IMR-90 (cell line): ENCODE measurements around the gene AGO1. TPM values are rescaled to one million over a fixed set of nuclear protein-coding genes. Genes with fewer than 3 reads are reported as not detected.

Source experiments
- ATAC-seq: fragments of 200-7000 bp; cut with Tn5 transposase; 2 replicates; pipeline ENCODE4 v1.9.1; 2020; ENCODE audit warnings: low read depth, mild to moderate bottlenecking, moderate library complexity
- BruUV-seq: library from RNA; stranded (reverse); fragments of 400-500 nt; replicated peaks from 2 replicates; lab custom pipeline; 2021; lab: Mats Ljungman, UMichigan
- CTCF ChIA-PET: fragments of 300-600 bp; formaldehyde crosslinking; extraction: SDS; loops from one replicate; lab custom pipeline; 2021; ENCODE audit warnings: antibody characterized with exemption; lab: Yijun Ruan, JAX
- POLR2A ChIA-PET: fragments of 300-600 bp; sonication (Branson Sonifier 250); formaldehyde crosslinking; loops from one replicate; lab custom pipeline; 2022; ENCODE audit warnings: antibody characterized with exemption; ENCODE audit not compliant: unreplicated experiment; lab: Charles Lee
- DNase-seq: peaks from one replicate; pipeline ENCODE4 v3.0.0; 2013
- H2AFZ ChIP-seq: replicated peaks from 2 replicates; pipeline ENCODE3; 2013; ENCODE audit warnings: low read length, mild to moderate bottlenecking; ENCODE audit not compliant: poor library complexity
- H2AK5ac ChIP-seq: 2 replicates; pipeline ENCODE4 v1.6.1; 2013; ENCODE audit warnings: low read depth, low read length, inconsistent platforms
- H2AK9ac ChIP-seq: replicated peaks from 2 replicates; pipeline ENCODE3; 2013; ENCODE audit warnings: mild to moderate bottlenecking, low read depth, low read length, moderate library complexity; ENCODE audit not compliant: poor library complexity
- H2BK120ac ChIP-seq: 2 replicates; pipeline ENCODE4 v1.6.1; 2013; ENCODE audit warnings: low read depth, low read length, inconsistent platforms
- H2BK15ac ChIP-seq: 3 replicates; pipeline ENCODE4 v1.6.1; 2013; ENCODE audit warnings: low read depth, low read length, inconsistent platforms
- H2BK20ac ChIP-seq: 2 replicates; pipeline ENCODE4 v1.6.1; 2013; ENCODE audit warnings: low read depth, mild to moderate bottlenecking, inconsistent platforms, low read length, moderate library complexity
- H2BK5ac ChIP-seq: 2 replicates; pipeline ENCODE4 v1.6.1; 2013; ENCODE audit warnings: mild to moderate bottlenecking, low read depth, low read length, inconsistent platforms; ENCODE audit not compliant: poor library complexity, severe bottlenecking
- H3K14ac ChIP-seq: replicated peaks from 2 replicates; pipeline ENCODE4 v1.6.1; 2013; ENCODE audit warnings: low read depth, low read length, inconsistent platforms
- H3K18ac ChIP-seq: 2 replicates; pipeline ENCODE4 v1.6.1; 2013; ENCODE audit warnings: low read depth, low read length, control low read depth
- H3K23ac ChIP-seq: 2 replicates; pipeline ENCODE4 v1.6.1; 2013; ENCODE audit warnings: low read depth, low read length, inconsistent platforms
- H3K27ac ChIP-seq: 2 replicates; pipeline ENCODE4 v1.5.1; 2013; ENCODE audit warnings: mild to moderate bottlenecking, control low read depth, low read length; ENCODE audit not compliant: insufficient read depth
- H3K27me3 ChIP-seq: 2 replicates; pipeline ENCODE4 v1.6.1; 2013; ENCODE audit warnings: low read length; ENCODE audit not compliant: control insufficient read depth, insufficient read depth
- H3K36me3 ChIP-seq: 2 replicates; pipeline ENCODE4 v1.6.1; 2013; ENCODE audit warnings: low read length, mixed read lengths; ENCODE audit not compliant: control insufficient read depth, insufficient read depth
- H3K4ac ChIP-seq: 2 replicates; pipeline ENCODE4 v1.6.1; 2013; ENCODE audit warnings: low read depth, low read length, inconsistent platforms
- H3K4me1 ChIP-seq: 2 replicates; pipeline ENCODE4 v1.6.1; 2013; ENCODE audit warnings: low read length, mixed read lengths; ENCODE audit not compliant: control insufficient read depth, insufficient read depth
- H3K4me2 ChIP-seq: 2 replicates; pipeline ENCODE4 v1.6.1; 2013; ENCODE audit warnings: low read depth, mild to moderate bottlenecking, control low read depth, low read length, moderate library complexity
- H3K4me3 ChIP-seq: 2 replicates; pipeline ENCODE4 v1.5.1; 2013; ENCODE audit warnings: low read depth, mild to moderate bottlenecking, control low read depth, low read length, moderate library complexity; ENCODE audit not compliant: insufficient read depth
- H3K56ac ChIP-seq: 2 replicates; pipeline ENCODE4 v1.6.1; 2013; ENCODE audit warnings: low read length, inconsistent platforms; ENCODE audit not compliant: insufficient read depth; ENCODE audit errors: extremely low read depth
- H3K79me1 ChIP-seq, 2 experiments: 2 replicates each; pipeline ENCODE4 v1.6.1; 2013; ENCODE audit warnings: low read length in 2 of 2, inconsistent platforms in 1 of 2, low read depth in 1 of 2
- H3K9ac ChIP-seq: 2 replicates; pipeline ENCODE4 v1.6.1; 2013; ENCODE audit warnings: low read depth, low read length, control low read depth
- H3K9me1 ChIP-seq: 2 replicates; pipeline ENCODE4 v1.6.1; 2013; ENCODE audit warnings: low read length, inconsistent platforms; ENCODE audit not compliant: insufficient read depth
- H3K9me3 ChIP-seq: 2 replicates; pipeline ENCODE4 v1.6.1; 2013; ENCODE audit warnings: low read length; ENCODE audit not compliant: control insufficient read depth, insufficient read depth
- H4K20me1 ChIP-seq: 2 replicates; pipeline ENCODE4 v1.6.1; 2013; ENCODE audit warnings: low read length, inconsistent platforms; ENCODE audit not compliant: insufficient read depth
- H4K5ac ChIP-seq: 2 replicates; pipeline ENCODE4 v1.6.1; 2013; ENCODE audit warnings: mild to moderate bottlenecking, low read depth, low read length, control low read depth
- H4K8ac ChIP-seq, 2 experiments: 2 replicates each; pipeline ENCODE4 v1.6.1; 2013; ENCODE audit warnings: low read depth in 2 of 2, low read length in 2 of 2, control low read depth in 1 of 2, inconsistent platforms in 1 of 2
- H4K91ac ChIP-seq: 2 replicates; pipeline ENCODE4 v1.6.1; 2013; ENCODE audit warnings: low read depth, low read length, inconsistent platforms; ENCODE audit not compliant: insufficient read depth
- BHLHE40 ChIP-seq: fragments of 150-350 bp; IDR thresholded peaks from 2 replicates; pipeline ENCODE4 v1.6.1; 2016; ENCODE audit warnings: mild to moderate bottlenecking, low read depth, low read length
- CEBPB ChIP-seq: IDR thresholded peaks from 2 replicates; pipeline ENCODE4 v1.6.1; 2012; ENCODE audit warnings: low read depth, low read length, improper control_type of control experiment
- CHD1 ChIP-seq: IDR thresholded peaks from 2 replicates; pipeline ENCODE4 v1.6.1; 2012; ENCODE audit warnings: low read depth, low read length, improper control_type of control experiment
- ELK1 ChIP-seq: fragments of 150-350 bp; IDR thresholded peaks from 2 replicates; pipeline ENCODE4 v1.6.1; 2016; ENCODE audit warnings: low read depth, mild to moderate bottlenecking, low read length, moderate library complexity, borderline replicate concordance
- FOS ChIP-seq: fragments of 150-350 bp; IDR thresholded peaks from 2 replicates; pipeline ENCODE4 v1.6.1; 2016; ENCODE audit warnings: low read depth, low read length
- MAFK ChIP-seq: IDR thresholded peaks from 2 replicates; pipeline ENCODE4 v1.6.1; 2012; ENCODE audit warnings: low read depth, low read length, improper control_type of control experiment
- MAZ ChIP-seq: IDR thresholded peaks from 2 replicates; pipeline ENCODE4 v1.6.1; 2012; ENCODE audit warnings: low read depth, mild to moderate bottlenecking, low read length, improper control_type of control experiment, moderate library complexity, borderline replicate concordance
- MXI1 ChIP-seq: IDR thresholded peaks from 2 replicates; pipeline ENCODE4 v1.6.1; 2012; ENCODE audit warnings: low read depth, mild to moderate bottlenecking, low read length, moderate library complexity, borderline replicate concordance
- NFE2L2 ChIP-seq: fragments of 150-350 bp; IDR thresholded peaks from 2 replicates; pipeline ENCODE4 v1.6.1; 2016; ENCODE audit warnings: low read depth, mild to moderate bottlenecking, low read length
- POLR2A ChIP-seq: IDR thresholded peaks from 2 replicates; pipeline ENCODE4 v1.6.1; 2012; ENCODE audit warnings: mild to moderate bottlenecking, low read depth, low read length
- RAD21 ChIP-seq: IDR thresholded peaks from 2 replicates; pipeline ENCODE4 v1.6.1; 2012; ENCODE audit warnings: low read length, improper control_type of control experiment
- RCOR1 ChIP-seq: IDR thresholded peaks from 2 replicates; pipeline ENCODE4 v1.6.1; 2012; ENCODE audit warnings: mild to moderate bottlenecking, low read length, improper control_type of control experiment; ENCODE audit not compliant: insufficient replicate concordance
- RFX5 ChIP-seq: IDR thresholded peaks from 2 replicates; pipeline ENCODE4 v1.8.0; 2012; ENCODE audit warnings: low read depth, mild to moderate bottlenecking, low read length, moderate library complexity
- SMC3 ChIP-seq: fragments of 150-350 bp; IDR thresholded peaks from 2 replicates; pipeline ENCODE4 v1.6.1; 2016; ENCODE audit warnings: low read depth, mild to moderate bottlenecking, antibody characterized with exemption, low read length, moderate library complexity
- USF2 ChIP-seq: fragments of 150-350 bp; IDR thresholded peaks from 2 replicates; pipeline ENCODE4 v1.6.1; 2017; ENCODE audit warnings: mild to moderate bottlenecking, antibody characterized with exemption, low read length, low read depth
- WGBS, 2 experiments: methylation state at CpG; one replicate each; pipeline versions ENCODE4 v1.1.5 to v1.1.7; 2013; ENCODE audit warnings: missing lambda C conversion rate in 2 of 2; ENCODE audit not compliant: insufficient read length in 1 of 2; ENCODE audit errors: extremely low coverage in 2 of 2; 5-methylcytosine and 5-hydroxymethylcytosine counted together
- dilution Hi-C: fragments of 300-500 bp; cut with HindIII; formaldehyde crosslinking; loops from one replicate; pipeline ENCODE4 v1.14.3; 2018; ENCODE audit warnings: low sequenced_read_pairs; ENCODE audit not compliant: unreplicated experiment
- in situ Hi-C: fragments of 300-500 bp; cut with MboI; formaldehyde crosslinking; loops from 3 replicates; pipeline ENCODE4 v1.14.3; 2019; ENCODE audit warnings: low sequenced_read_pairs, inconsistent platforms, mixed read lengths
- intact Hi-C: fragments of 100-400 bp; cut with micrococcal nuclease; formaldehyde crosslinking; loops from 2 replicates; pipeline ENCODE4 v1.10.0; 2022
- polyA plus RNA-seq, 3 experiments: library from polyadenylated mRNA; depleted of rRNA; stranded (reverse); fragments of >200 nt; gene quantifications; 2 replicates each; pipeline ENCODE4 v1.2.3, GENCODE V29; 2012; ENCODE audit warnings: low replicate concordance in 1 of 3
- total RNA-seq: library from RNA; depleted of rRNA; stranded (reverse); fragments of >200 nt; gene quantifications from 2 replicates; pipeline ENCODE4 v1.2.3, GENCODE V29; 2012
- TF ChIP-seq, protein P1 (sequence below): conservative IDR thresholded peaks from 2 replicates; pipeline ENCODE4 v1.5.1; 2012; ENCODE audit warnings: mild to moderate bottlenecking, low read depth, low read length, improper control_type of control experiment

AGO1 gene
- total and polyA plus RNA-seq, 2 of the 4 experiments (the other 2 are of a cell fraction) = 11.3 to 21.5 TPM

DNA sequence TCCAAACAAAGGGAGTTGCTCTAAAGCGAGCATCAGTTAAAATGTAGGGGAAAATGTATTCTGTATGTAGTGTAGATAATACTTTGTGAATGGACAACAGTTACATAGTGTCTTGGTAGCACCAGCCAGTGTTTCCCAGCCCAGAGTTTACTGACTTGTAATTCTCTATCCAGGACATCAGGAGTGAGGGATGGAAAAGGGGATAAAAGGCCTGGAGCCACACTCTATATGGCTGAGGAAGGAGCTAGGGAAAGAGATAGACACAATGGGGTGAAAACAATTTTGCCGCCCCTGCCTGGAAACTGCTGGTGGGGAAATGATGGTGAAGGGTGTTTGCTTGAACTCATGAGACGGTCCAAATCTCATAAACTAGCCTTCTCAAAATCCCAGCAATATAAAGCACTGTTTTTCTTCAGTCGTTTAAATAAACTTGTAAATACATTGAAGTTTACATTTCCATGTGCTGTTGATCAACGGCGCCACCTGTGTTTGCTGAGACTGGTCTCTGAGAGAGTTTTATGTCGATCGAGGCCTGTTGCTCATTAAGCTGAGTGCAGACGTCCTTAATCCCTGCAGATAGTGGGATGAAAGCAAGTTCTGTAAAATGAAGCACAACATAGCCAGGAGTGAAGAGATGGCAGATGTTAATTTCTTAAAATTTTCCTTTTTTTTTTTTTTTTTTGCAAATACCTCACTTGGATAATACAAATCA is 27.9 kb upstream of the AGO1 start:
- Histone ChIP-seq H4K8ac (no peak overlapping the region), H3K9me1 (no peaks in the 10 kb centered on the region), H4K5ac (no peak overlapping the region), H3K23ac (no peak overlapping the region), H3K4ac (no peak overlapping the region), H3K4me2 (no peak overlapping the region), H3K79me1 (no peaks in the 10 kb centered on the region), H2AFZ (no peak overlapping the region), H3K27ac (no peak overlapping the region), H3K9me3 (no peaks in the 10 kb centered on the region), H2BK15ac (no peak overlapping the region), H2AK5ac (no peak overlapping the region), H4K20me1 (no peaks in the 10 kb centered on the region), H2BK5ac (no peak overlapping the region), H2AK9ac (no peak overlapping the region), H3K4me1 (peaks cover 5% of the 10 kb centered on the region), H3K36me3 (peaks cover 10% of the 10 kb centered on the region), H3K4me3 (no peak overlapping the region), H3K56ac (no peak overlapping the region), H3K14ac (no peak overlapping the region), H2BK120ac (no peak overlapping the region), H3K18ac (no peak overlapping the region), H3K9ac (no peak overlapping the region), H4K91ac (no peak overlapping the region), H2BK20ac (no peak overlapping the region), H3K27me3 (no peaks in the 10 kb centered on the region)
- in situ Hi-C loops (no loop called here), dilution Hi-C loops (no loop called here), intact Hi-C loops (no loop called here)
- BruUV-seq = no TSS peak
- ChIA-PET CTCF (interaction anchor here (0.6 kb wide), 1 partner anchor 944 kb away, joined by 3 read pairs; no protein-coding TSS in a partner anchor), POLR2A (no interaction called here)
- DNase-seq (no peak), ATAC-seq (no peak)
- WGBS, 2 experiments = no CpG with 5 or more reads among the region's 9 CpGs
- TF ChIP-seq CHD1 (no peak), SMC3 (no peak), RCOR1 (no peak), RFX5 (no peak), MAZ (no peak), BHLHE40 (no peak), CEBPB (no peak), MAFK (no peak), POLR2A (no peak), MXI1 (no peak), FOS (no peak), ELK1 (no peak), RAD21 (no peak), NFE2L2 (no peak), USF2 (no peak)
- TF ChIP-seq, protein P1, sequence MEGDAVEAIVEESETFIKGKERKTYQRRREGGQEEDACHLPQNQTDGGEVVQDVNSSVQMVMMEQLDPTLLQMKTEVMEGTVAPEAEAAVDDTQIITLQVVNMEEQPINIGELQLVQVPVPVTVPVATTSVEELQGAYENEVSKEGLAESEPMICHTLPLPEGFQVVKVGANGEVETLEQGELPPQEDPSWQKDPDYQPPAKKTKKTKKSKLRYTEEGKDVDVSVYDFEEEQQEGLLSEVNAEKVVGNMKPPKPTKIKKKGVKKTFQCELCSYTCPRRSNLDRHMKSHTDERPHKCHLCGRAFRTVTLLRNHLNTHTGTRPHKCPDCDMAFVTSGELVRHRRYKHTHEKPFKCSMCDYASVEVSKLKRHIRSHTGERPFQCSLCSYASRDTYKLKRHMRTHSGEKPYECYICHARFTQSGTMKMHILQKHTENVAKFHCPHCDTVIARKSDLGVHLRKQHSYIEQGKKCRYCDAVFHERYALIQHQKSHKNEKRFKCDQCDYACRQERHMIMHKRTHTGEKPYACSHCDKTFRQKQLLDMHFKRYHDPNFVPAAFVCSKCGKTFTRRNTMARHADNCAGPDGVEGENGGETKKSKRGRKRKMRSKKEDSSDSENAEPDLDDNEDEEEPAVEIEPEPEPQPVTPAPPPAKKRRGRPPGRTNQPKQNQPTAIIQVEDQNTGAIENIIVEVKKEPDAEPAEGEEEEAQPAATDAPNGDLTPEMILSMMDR = no peak
